ENCODE results near the gene PNRC2. TPM values are rescaled to one million over a fixed set of nuclear protein-coding genes. Genes with fewer than 3 reads are reported as not detected.

Gene PNRC2
- total RNA-seq, 120 experiments from 2014 or later, result 40.7 to 123 (median 66.8) TPM

Small RNA genes lying within 50 kb of the gene (microRNA-seq; reads per million reads assigned to microRNA genes)
- 0 reads per million in 43 experiments for gene MIR378F

Other genes starting within 250 kb of the PNRC2 start
- gene ELOA, start 216.4 kb upstream of the PNRC2 start, total RNA-seq, result 10 to 100 TPM; 22.2 to 40.6 (median 28.2) TPM
- gene PITHD1, start 181.4 kb upstream of the PNRC2 start, total RNA-seq, result 100 to 1,000 TPM in 113 of 120 experiments, 10 to 100 TPM in 7; 72.3 to 213 (median 157) TPM
- gene LYPLA2, start 168.7 kb upstream of the PNRC2 start, total RNA-seq, result 10 to 100 TPM; 18.6 to 38.2 (median 26.9) TPM
- gene GALE, start 159.1 kb upstream of the PNRC2 start, total RNA-seq, result 10 to 100 TPM; 13.2 to 40.0 (median 24.0) TPM
- gene HMGCL, start 134.4 kb upstream of the PNRC2 start, total RNA-seq, result 10 to 100 TPM; 13.4 to 38.9 (median 24.4) TPM
- gene FUCA1, start 91.5 kb upstream of the PNRC2 start, total RNA-seq, result 10 to 100 TPM in 48 of 120 experiments, 1 to 10 TPM in 72; 4.2 to 14.8 (median 9.3) TPM
- gene CNR2, start 46.5 kb upstream of the PNRC2 start, total RNA-seq, result under 1 TPM in 1 of 120 experiments, not detected in 119; 0.13 TPM
- gene SRSF10, start 20.5 kb downstream of the PNRC2 start, total RNA-seq, result 10 to 100 TPM; 59.4 to 96.0 (median 77.6) TPM
- under 1 TPM in 34 of 120 experiments, not detected in 86; 0.06 to 0.53 (median 0.14) TPM for gene MYOM3, start 152.3 kb downstream of the PNRC2 start, total RNA-seq
- under 1 TPM in 15 of 120 experiments, not detected in 105; 0.11 to 0.34 (median 0.24) TPM for gene IL22RA1, start 183.3 kb downstream of the PNRC2 start, total RNA-seq
- 1 to 10 TPM in 118 of 120 experiments, under 1 TPM in 2; 0.84 to 4.8 (median 2.4) TPM for gene IFNLR1, start 227.5 kb downstream of the PNRC2 start, total RNA-seq